ENCODE measurements around the gene ME3. TPM values are rescaled to one million over a fixed set of nuclear protein-coding genes. Genes with fewer than 3 reads are reported as not detected.

Gene ME3
- total RNA-seq, 2 experiments from 2014 or later, result not detected

DNA sequence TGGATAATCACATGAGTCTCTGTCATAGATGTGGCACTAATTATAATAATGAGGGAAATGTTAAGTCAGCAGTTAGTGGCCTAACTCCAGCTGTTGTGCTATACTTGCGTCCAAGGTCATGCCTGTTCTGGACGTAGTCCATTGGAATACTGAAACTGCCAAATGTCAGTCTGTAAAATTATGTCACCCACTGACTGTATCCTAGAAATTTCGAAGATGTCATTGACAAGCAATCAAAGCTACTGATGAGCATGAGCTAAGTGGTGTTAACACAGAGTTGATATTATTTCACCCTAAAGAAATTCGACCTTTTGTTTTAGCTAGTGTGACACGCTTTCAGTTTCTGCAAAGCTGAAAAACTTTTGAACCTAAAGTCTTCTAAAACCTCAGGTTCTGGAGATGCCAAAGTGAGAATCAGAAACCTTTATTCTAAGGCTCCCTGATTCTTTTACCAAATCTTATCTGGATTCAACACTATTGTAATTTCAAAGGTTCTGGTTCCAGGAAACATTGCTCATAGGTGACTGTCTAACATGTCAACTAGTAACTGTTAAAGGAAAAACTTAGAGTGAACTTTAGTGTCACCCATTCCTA, 14.9 kb upstream of the ME3 start:
- Histone ChIP-seq H3K36me3 (ENCODE audit: insufficient read depth, low read length) (no peaks in the 10 kb centered on the region), H3K9me3 (ENCODE audit: low read length) (no peaks in the 10 kb centered on the region), H3K4me3 (ENCODE audit: low read depth, low read length, poor library complexity, severe bottlenecking) (no peak overlapping the region), H2AFZ (ENCODE audit: low read length) (no peak overlapping the region), H4K20me1 (ENCODE audit: insufficient read depth, low read length) (no peaks in the 10 kb centered on the region), H3K9me2 (ENCODE audit: insufficient read depth, low read length) (no peaks in the 10 kb centered on the region), H3K4me2 (ENCODE audit: low read length) (no peak overlapping the region), H3K79me2 (ENCODE audit: insufficient read depth, low read depth, low read length) (no peaks in the 10 kb centered on the region), H3K27ac (ENCODE audit: low read depth, low read length, poor library complexity, severe bottlenecking) (no peak overlapping the region), H3K4me1 (ENCODE audit: insufficient read depth, low read length, poor library complexity, severe bottlenecking) (no peaks in the 10 kb centered on the region)
- ChIA-PET POLR2A (no interaction called here), CTCF (ENCODE audit: unreplicated experiment) (no interaction called here)
- no TSS peak for BruUV-seq (replicated peaks)
- TF ChIP-seq EZH2phosphoT487 (IDR thresholded peaks at IDR 0.05; ENCODE audit: borderline replicate concordance, low read depth, low read length), result no peak
- TF ChIP-seq, protein P1, sequence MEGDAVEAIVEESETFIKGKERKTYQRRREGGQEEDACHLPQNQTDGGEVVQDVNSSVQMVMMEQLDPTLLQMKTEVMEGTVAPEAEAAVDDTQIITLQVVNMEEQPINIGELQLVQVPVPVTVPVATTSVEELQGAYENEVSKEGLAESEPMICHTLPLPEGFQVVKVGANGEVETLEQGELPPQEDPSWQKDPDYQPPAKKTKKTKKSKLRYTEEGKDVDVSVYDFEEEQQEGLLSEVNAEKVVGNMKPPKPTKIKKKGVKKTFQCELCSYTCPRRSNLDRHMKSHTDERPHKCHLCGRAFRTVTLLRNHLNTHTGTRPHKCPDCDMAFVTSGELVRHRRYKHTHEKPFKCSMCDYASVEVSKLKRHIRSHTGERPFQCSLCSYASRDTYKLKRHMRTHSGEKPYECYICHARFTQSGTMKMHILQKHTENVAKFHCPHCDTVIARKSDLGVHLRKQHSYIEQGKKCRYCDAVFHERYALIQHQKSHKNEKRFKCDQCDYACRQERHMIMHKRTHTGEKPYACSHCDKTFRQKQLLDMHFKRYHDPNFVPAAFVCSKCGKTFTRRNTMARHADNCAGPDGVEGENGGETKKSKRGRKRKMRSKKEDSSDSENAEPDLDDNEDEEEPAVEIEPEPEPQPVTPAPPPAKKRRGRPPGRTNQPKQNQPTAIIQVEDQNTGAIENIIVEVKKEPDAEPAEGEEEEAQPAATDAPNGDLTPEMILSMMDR (conservative IDR thresholded peaks at IDR 0.05; ENCODE audit: low read length), result no peak
- intact Hi-C loops (cut with micrococcal nuclease; ENCODE audit: unreplicated experiment), result no loop called here
- DNase-seq (ENCODE audit: low spot score), result no peak

DNA sequence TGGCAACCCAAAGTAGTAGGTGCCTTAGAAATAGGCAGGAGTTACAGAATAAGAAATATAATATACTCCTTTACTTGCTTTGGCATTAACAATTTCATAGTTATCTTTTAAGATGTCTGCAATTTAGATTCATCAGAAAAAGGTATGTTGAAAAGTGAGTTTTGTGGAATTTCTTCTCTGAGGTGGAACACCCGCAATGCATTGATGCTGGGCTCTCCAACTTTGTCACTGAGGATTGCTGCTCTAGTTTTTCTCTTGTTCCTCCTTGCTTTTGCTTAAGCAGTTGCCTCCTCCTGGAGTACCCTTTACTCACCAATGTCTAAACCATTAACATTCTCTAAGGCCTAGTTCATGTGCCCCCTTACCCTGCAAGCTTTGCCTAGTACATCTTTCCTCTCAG, 14.1 kb upstream of the ME3 start:
- TF ChIP-seq, protein P1 (conservative IDR thresholded peaks at IDR 0.05; ENCODE audit: low read length), result no peak
- no peak for TF ChIP-seq EZH2phosphoT487 (IDR thresholded peaks at IDR 0.05; ENCODE audit: borderline replicate concordance, low read depth, low read length)
- H3K36me3 ChIP-seq (ENCODE audit: insufficient read depth, low read length), result no peaks in the 10 kb centered on the region
- ChIA-PET CTCF (ENCODE audit: unreplicated experiment) (no interaction called here), POLR2A (no interaction called here)
- BruUV-seq (replicated peaks), result no TSS peak
- no peaks in the 10 kb centered on the region for H3K79me2 ChIP-seq (ENCODE audit: insufficient read depth, low read depth, low read length)
- no peaks in the 10 kb centered on the region for H4K20me1 ChIP-seq (ENCODE audit: insufficient read depth, low read length)
- H3K4me3 ChIP-seq (ENCODE audit: low read depth, low read length, poor library complexity, severe bottlenecking), result no peak overlapping the region
- H3K27ac ChIP-seq (ENCODE audit: low read depth, low read length, poor library complexity, severe bottlenecking), result no peak overlapping the region
- no peak overlapping the region for H2AFZ ChIP-seq (ENCODE audit: low read length)
- H3K9me3 ChIP-seq (ENCODE audit: low read length), result no peaks in the 10 kb centered on the region
- no peaks in the 10 kb centered on the region for H3K9me2 ChIP-seq (ENCODE audit: insufficient read depth, low read length)
- intact Hi-C loops (cut with micrococcal nuclease; ENCODE audit: unreplicated experiment), result no loop called here
- no peaks in the 10 kb centered on the region for H3K4me1 ChIP-seq (ENCODE audit: insufficient read depth, low read length, poor library complexity, severe bottlenecking)
- no peak for DNase-seq (ENCODE audit: low spot score)
- no peak overlapping the region for H3K4me2 ChIP-seq (ENCODE audit: low read length)

- Histone ChIP-seq H3K4me3 (ENCODE audit: low read depth, low read length, poor library complexity, severe bottlenecking) (no peak overlapping the region), H3K36me3 (ENCODE audit: insufficient read depth, low read length) (no peaks in the 10 kb centered on the region), H3K9me2 (ENCODE audit: insufficient read depth, low read length) (no peaks in the 10 kb centered on the region), H3K9me3 (ENCODE audit: low read length) (no peaks in the 10 kb centered on the region), H4K20me1 (ENCODE audit: insufficient read depth, low read length) (no peaks in the 10 kb centered on the region), H3K4me1 (ENCODE audit: insufficient read depth, low read length, poor library complexity, severe bottlenecking) (no peaks in the 10 kb centered on the region), H3K4me2 (ENCODE audit: low read length) (no peak overlapping the region), H2AFZ (ENCODE audit: low read length) (no peak overlapping the region), H3K27ac (ENCODE audit: low read depth, low read length, poor library complexity, severe bottlenecking) (no peak overlapping the region), H3K79me2 (ENCODE audit: insufficient read depth, low read depth, low read length) (no peaks in the 10 kb centered on the region)
- CTCF ChIA-PET (ENCODE audit: unreplicated experiment), result no interaction called here
- DNase-seq (ENCODE audit: low spot score), result no peak
- TF ChIP-seq, protein P1 (conservative IDR thresholded peaks at IDR 0.05; ENCODE audit: low read length), result no peak
- no peak for TF ChIP-seq EZH2phosphoT487 (IDR thresholded peaks at IDR 0.05; ENCODE audit: borderline replicate concordance, low read depth, low read length)
- POLR2A ChIA-PET, result interaction anchor here (0.8 to 1.0 kb wide), 2 partner anchors 10 to 11 kb away, joined by 3 read pairs; no protein-coding TSS in a partner anchor
- BruUV-seq (replicated peaks), result no TSS peak
- intact Hi-C loops (cut with micrococcal nuclease; ENCODE audit: unreplicated experiment), result no loop called here
Measured at GRCh38 chr11:86681483-86681756, 9.0 kb upstream of the ME3 start.
